GM10248 (cell line): ENCODE data around the gene FETUB.

ENCODE experiments used
- CTCF ChIA-PET: fragments of 300-600 bp; sonication (Branson Sonifier 250); formaldehyde crosslinking; extraction: SDS; loops from one replicate; lab custom pipeline; 2021; ENCODE audit warnings: antibody characterized with exemption; lab: Yijun Ruan, JAX
- POLR2A ChIA-PET: fragments of 350-650 bp; sonication (Branson Sonifier 250); formaldehyde crosslinking; extraction: SDS; loops from one replicate; lab custom pipeline; 2020; ENCODE audit warnings: antibody characterized with exemption; lab: Yijun Ruan, JAX
- DNase-seq: peaks from one replicate; pipeline ENCODE4 v3.0.0; 2012; ENCODE audit errors: extremely low spot score
- TF ChIP-seq, protein P1 (sequence below): IDR thresholded peaks from 2 replicates; pipeline ENCODE4 v1.5.1; 2012; ENCODE audit warnings: mild to moderate bottlenecking, low read depth; ENCODE audit errors: extremely low read depth, missing control alignments, control extremely low read depth

Gene FETUB

DNA sequence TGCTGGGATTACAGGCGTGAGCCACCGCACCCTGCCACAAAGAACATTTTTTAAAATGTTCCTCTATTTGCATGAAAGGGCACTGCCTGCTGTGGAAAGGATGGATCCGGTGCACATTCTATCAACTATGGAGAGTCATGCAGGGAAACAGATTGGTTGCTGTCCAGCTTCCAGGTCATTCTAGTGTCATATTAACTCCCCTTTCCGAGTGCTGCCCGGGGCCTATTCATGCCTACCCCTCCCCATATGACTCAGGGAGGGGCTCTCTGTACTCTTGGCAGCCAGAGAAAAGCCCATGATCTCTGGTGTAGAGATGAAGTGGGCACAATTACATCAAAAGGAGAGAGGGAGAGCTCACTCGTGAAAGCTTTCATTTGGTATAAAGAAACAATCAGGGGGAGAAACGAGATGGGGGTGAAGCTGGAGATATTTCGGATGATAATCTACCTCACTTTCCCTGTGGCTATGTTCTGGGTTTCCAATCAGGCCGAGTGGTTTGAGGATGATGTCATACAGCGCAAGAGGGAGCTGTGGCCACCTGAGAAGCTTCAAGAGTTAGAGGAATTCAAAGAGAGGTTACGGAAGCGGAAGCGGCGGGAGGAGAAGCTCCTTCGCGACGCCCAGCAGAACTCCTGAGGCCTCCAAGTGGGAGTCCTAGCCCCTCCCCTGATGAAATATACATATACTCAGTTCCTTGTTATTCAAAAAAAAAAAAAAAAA is 43.5 kb upstream of the FETUB start:
- ChIA-PET CTCF (interaction anchor here (0.7 to 17.4 kb wide), 3 partner anchors 10 to 620 kb away, joined by 3 to 155 read pairs (median 3); partner anchors contain the start of gene AHSG), POLR2A (interaction anchor here (0.6 to 0.7 kb wide), 2 partner anchors 29 to 186 kb away, joined by 3 to 4 read pairs; no protein-coding TSS in a partner anchor)
- no peak for DNase-seq
- TF ChIP-seq, protein P1, sequence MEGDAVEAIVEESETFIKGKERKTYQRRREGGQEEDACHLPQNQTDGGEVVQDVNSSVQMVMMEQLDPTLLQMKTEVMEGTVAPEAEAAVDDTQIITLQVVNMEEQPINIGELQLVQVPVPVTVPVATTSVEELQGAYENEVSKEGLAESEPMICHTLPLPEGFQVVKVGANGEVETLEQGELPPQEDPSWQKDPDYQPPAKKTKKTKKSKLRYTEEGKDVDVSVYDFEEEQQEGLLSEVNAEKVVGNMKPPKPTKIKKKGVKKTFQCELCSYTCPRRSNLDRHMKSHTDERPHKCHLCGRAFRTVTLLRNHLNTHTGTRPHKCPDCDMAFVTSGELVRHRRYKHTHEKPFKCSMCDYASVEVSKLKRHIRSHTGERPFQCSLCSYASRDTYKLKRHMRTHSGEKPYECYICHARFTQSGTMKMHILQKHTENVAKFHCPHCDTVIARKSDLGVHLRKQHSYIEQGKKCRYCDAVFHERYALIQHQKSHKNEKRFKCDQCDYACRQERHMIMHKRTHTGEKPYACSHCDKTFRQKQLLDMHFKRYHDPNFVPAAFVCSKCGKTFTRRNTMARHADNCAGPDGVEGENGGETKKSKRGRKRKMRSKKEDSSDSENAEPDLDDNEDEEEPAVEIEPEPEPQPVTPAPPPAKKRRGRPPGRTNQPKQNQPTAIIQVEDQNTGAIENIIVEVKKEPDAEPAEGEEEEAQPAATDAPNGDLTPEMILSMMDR = no peak

DNA sequence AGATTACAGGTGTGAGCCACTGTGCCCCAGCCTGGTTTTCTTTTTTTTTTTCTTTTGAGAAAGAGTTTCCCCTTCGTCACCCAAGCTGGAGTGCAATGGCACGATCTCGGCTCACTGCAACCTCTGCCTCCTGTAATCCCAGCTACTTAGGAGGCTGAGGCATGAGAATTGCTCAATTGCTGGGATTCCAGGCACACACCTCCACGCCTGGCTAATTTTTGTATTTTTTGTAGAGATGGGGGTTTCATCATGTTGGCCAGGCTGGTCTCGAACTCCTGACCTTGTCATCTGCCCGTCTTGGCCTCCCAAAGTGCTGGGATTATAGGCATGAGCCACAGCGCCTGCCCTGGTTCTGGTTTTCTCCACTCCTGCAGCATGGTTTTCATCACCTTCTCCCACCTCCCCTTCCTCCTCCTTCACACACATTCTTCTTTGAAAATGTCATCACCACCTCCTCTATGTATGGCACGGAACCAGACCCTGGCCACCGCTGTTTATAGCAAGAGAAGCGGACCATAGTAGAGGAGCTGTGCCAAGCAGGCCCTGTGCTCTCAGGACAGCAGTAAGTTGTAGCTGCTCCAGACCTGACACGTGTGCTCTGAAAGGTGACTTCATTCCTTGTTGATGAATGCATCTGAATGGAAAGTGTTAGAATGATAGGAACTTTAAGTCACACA is 42.0 kb upstream of the FETUB start:
- POLR2A ChIA-PET = no interaction called here
- DNase-seq = no peak
- TF ChIP-seq, protein P1 = no peak
- CTCF ChIA-PET = interaction anchor here (17.4 kb wide), 1 partner anchor 17 kb away, joined by 155 read pairs; the partner anchor contains the start of gene AHSG

DNA sequence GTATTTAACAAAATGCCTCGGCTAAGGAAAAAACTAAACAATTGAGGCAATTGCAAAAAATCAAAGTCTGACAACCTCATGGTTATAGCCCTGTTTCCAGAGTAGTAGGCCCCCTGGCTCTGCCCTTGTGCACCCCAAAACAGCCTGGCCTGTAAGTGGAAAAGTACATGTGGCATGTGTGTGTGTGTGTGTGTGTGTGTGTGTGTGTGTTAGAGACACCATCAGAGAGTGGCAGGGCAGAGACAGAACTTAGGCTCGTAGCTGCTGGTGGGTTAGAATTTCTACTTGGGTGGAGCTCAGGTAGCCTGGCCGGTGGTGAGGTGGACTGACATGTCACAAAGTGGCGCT is 41.4 kb upstream of the FETUB start:
- TF ChIP-seq, protein P1 = no peak
- no peak for DNase-seq
- POLR2A ChIA-PET = no interaction called here
- CTCF ChIA-PET = interaction anchor here (17.4 kb wide), 1 partner anchor 17 kb away, joined by 155 read pairs; the partner anchor contains the start of gene AHSG

DNA sequence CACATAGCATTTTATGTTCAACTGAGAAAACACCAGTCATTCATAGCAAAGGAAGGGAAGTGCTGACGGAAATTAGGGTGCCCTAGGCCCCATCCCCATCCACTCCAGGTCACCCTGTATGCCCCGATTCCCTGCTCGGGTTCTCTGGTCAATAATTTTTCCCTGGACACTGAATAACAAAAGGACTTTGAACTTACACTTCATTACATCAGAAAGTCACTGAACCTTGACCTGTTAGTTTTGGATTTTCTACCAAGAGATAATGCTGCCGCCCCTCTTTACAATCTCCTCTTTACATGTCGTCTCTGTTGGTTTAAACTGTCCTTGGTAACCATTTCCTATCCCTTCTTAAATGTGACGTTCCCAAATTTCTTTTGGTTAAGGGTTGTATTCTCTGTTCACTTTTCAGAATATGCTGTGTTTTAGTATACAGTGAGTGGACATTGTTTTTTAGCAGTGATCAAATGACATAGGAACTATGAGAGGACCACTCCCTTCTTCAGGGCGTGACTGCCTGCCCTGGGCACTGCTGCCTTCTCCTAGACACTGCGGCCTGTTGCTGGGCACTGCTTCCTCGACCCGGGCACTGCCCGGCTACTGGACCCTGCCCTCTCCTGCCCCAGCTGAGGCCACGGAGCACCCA is 40.9 kb upstream of the FETUB start:
- DNase-seq = no peak
- ChIA-PET POLR2A (no interaction called here), CTCF (interaction anchor here (1.0 to 17.4 kb wide), 3 partner anchors 11 to 222 kb away, joined by 3 to 155 read pairs (median 8); partner anchors contain the start of gene AHSG)
- TF ChIP-seq, protein P1 = no peak

DNA sequence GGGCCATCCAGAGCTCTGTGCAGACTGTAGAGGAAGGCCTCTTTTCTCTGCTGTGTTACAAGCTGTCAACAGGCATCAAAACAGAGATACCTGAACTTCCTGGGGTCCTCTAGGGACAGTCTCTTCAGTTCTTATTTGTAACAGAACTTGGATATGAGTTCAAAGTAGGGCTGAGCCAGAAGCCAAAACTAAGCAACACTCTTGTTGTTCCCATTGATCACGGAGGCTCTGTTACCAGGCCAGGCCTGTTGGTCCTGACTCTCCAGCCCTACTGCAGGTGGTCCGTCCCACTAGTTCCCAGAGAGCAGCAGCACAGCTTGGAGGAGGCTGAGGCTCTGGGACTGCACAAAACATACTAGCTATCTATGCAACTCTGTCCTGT is 40.4 kb upstream of the FETUB start:
- CTCF ChIA-PET = interaction anchor here (0.8 to 17.4 kb wide), 5 partner anchors 9 to 222 kb away, joined by 3 to 155 read pairs (median 3); partner anchors contain the start of gene AHSG

More for the DNA sequence above, 40.4 kb upstream of the FETUB start:
- TF ChIP-seq, protein P1 = no peak
- POLR2A ChIA-PET = no interaction called here
- DNase-seq = no peak
